Measurements from ENCODE around the gene GATAD2A. TPM values are rescaled to one million over a fixed set of nuclear protein-coding genes. Genes with fewer than 3 reads are reported as not detected.

GATAD2A gene
- total RNA-seq, 1 donor from 2014 or later = 163 TPM

DNA sequence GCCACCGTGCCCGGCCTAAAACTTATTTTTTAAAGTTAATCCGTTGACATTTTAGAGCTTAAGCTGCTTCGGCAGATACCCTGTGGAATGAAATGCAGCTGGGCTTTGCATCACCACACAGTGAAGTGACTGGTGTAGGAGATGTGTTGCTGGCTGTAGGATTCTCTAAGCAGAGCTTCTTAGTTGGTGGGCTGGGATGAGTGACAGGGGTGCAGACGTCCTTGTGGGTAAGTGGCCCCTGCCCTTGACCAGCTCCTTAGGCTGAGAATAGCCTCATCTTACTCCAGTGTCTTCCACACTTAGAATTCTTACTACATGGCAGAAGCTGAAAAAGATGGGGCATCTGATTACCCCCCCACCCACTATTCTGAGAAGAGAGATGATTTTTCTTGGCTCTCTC, 11.6 kb downstream of the GATAD2A start:
- no peak for DNase-seq (ENCODE audit: low read depth)
- Mint-ChIP-seq H3K36me3 (ENCODE audit: low read depth, unreplicated experiment) (peaks cover 6% of the 10 kb centered on the region), H3K9me3 (ENCODE audit: unreplicated experiment) (no peaks in the 10 kb centered on the region), H3K4me3 (ENCODE audit: unreplicated experiment) (no peak overlapping the region), H3K27ac (ENCODE audit: unreplicated experiment) (no peak overlapping the region), H3K27me3 (ENCODE audit: low read depth, unreplicated experiment) (no peaks in the 10 kb centered on the region), H3K4me1 (ENCODE audit: low read depth, unreplicated experiment) (peaks cover 19% of the 10 kb centered on the region)
- H3K4me1 ChIP-seq (ENCODE audit: insufficient read depth, low read length) = peaks cover 7% of the 10 kb centered on the region
- H3K4me2 ChIP-seq (ENCODE audit: low read length) = no peak overlapping the region
- H3K9me3 ChIP-seq (ENCODE audit: insufficient read depth, low read depth, low read length) = no peaks in the 10 kb centered on the region
- H3K27me3 ChIP-seq (ENCODE audit: insufficient read depth, low read length) = no peaks in the 10 kb centered on the region
- no peak overlapping the region for H3K9ac ChIP-seq (ENCODE audit: low read length)
- TF ChIP-seq EZH2 (IDR thresholded peaks at IDR 0.05; ENCODE audit: insufficient read depth, low read length) = no peak
- TF ChIP-seq, protein P1, sequence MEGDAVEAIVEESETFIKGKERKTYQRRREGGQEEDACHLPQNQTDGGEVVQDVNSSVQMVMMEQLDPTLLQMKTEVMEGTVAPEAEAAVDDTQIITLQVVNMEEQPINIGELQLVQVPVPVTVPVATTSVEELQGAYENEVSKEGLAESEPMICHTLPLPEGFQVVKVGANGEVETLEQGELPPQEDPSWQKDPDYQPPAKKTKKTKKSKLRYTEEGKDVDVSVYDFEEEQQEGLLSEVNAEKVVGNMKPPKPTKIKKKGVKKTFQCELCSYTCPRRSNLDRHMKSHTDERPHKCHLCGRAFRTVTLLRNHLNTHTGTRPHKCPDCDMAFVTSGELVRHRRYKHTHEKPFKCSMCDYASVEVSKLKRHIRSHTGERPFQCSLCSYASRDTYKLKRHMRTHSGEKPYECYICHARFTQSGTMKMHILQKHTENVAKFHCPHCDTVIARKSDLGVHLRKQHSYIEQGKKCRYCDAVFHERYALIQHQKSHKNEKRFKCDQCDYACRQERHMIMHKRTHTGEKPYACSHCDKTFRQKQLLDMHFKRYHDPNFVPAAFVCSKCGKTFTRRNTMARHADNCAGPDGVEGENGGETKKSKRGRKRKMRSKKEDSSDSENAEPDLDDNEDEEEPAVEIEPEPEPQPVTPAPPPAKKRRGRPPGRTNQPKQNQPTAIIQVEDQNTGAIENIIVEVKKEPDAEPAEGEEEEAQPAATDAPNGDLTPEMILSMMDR (IDR thresholded peaks at IDR 0.05; ENCODE audit: insufficient read depth, low read depth, low read length) = no peak
- no peak overlapping the region for H3K27ac ChIP-seq (ENCODE audit: low read depth, low read length)
- peaks cover 100% of the 10 kb centered on the region for H3K79me2 ChIP-seq (ENCODE audit: insufficient read depth, low read length)
- no peak overlapping the region for H3K4me3 ChIP-seq (ENCODE audit: insufficient read depth, low read depth, low read length)
- no peak for FAIRE-seq
- H4K20me1 ChIP-seq (ENCODE audit: insufficient read depth, low read length) = peaks cover 94% of the 10 kb centered on the region
- no peak overlapping the region for H2AFZ ChIP-seq (ENCODE audit: low read depth, low read length)
- H3K36me3 ChIP-seq (ENCODE audit: insufficient read depth, low read length) = no peaks in the 10 kb centered on the region

DNA sequence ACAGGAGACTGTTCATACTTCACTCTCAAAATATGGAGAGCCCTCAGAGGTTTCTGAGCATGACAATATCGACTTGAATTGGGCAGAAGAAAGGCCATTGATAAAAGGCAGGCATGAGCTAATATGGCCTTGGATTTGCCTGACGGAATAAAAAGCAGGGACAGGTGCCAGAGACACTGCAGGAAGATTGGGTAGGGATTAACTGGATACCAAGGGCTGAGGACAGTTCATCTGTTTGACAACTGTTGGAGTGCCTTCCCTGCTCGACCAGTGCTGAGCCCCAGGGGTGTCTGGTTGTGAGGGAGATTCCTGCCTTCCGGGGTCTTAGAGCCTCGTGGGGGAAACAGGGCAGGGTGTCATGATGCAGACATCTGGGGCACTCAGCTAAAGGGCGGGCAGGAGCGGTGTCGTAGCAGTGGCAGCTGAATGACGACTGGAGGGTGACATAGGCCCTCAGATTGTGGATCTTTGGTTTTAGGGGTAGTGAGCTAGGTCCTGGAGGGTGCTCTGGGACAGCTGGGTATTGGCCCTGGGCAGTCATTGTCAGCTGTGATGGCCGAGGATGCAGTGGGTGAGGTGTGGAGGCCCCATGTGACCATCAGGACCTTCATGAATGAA, 12.3 kb downstream of the GATAD2A start:
- no peaks in the 10 kb centered on the region for H3K27me3 Mint-ChIP-seq (ENCODE audit: low read depth, unreplicated experiment)
- DNase-seq (ENCODE audit: low read depth) (no peak), FAIRE-seq (no peak)
- no peaks in the 10 kb centered on the region for H3K9me3 Mint-ChIP-seq (ENCODE audit: unreplicated experiment)
- Histone ChIP-seq H3K4me3 (ENCODE audit: insufficient read depth, low read depth, low read length) (no peak overlapping the region), H3K27ac (ENCODE audit: low read depth, low read length) (no peak overlapping the region), H3K79me2 (ENCODE audit: insufficient read depth, low read length) (peaks cover 99% of the 10 kb centered on the region), H4K20me1 (ENCODE audit: insufficient read depth, low read length) (peaks cover 95% of the 10 kb centered on the region), H3K9me3 (ENCODE audit: insufficient read depth, low read depth, low read length) (no peaks in the 10 kb centered on the region), H3K36me3 (ENCODE audit: insufficient read depth, low read length) (no peaks in the 10 kb centered on the region), H3K4me1 (ENCODE audit: insufficient read depth, low read length) (peaks cover 7% of the 10 kb centered on the region), H3K4me2 (ENCODE audit: low read length) (no peak overlapping the region), H2AFZ (ENCODE audit: low read depth, low read length) (no peak overlapping the region), H3K9ac (ENCODE audit: low read length) (no peak overlapping the region), H3K27me3 (ENCODE audit: insufficient read depth, low read length) (no peaks in the 10 kb centered on the region)
- TF ChIP-seq, protein P1 (IDR thresholded peaks at IDR 0.05; ENCODE audit: insufficient read depth, low read depth, low read length) = no peak
- TF ChIP-seq EZH2 (IDR thresholded peaks at IDR 0.05; ENCODE audit: insufficient read depth, low read length) = no peak
- H3K36me3 Mint-ChIP-seq (ENCODE audit: low read depth, unreplicated experiment) = peaks cover 6% of the 10 kb centered on the region
- H3K4me1 Mint-ChIP-seq (ENCODE audit: low read depth, unreplicated experiment) = peaks cover 19% of the 10 kb centered on the region
- H3K27ac Mint-ChIP-seq (ENCODE audit: unreplicated experiment) = no peak overlapping the region
- H3K4me3 Mint-ChIP-seq (ENCODE audit: unreplicated experiment) = no peak overlapping the region

DNA sequence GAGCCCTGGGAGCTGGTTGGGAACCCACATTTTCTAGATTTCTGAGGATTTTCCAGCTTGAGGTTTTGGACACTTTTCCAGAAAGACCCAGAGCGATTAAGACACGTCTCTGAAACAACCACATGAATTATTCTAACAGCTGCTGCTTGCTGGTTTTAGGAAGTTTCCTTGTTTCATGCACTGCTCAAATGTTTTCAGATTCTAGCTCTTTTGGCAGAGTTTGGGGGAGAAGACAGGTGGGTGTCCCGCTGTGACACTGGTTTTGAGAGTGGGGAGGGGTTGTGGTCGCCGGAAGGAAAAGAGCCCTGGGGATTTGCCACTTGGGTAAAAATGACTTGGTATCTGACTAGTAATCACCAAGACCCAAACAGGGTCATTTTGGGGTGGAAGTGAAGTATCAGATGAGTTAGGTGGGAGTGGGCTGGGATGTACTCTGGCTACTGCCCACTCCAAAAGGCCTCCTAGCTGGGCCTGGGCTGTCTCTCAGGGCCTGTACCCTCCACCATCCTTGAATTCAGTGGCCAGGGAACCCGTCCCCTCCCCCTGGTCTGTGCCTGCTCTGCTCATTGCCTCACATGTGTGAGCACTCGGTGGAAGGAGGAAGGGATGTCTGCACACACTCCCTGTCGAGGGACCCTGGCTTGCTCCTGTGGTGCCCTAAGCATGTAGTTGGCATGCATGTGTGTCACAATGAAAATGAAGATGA, 13.2 kb downstream of the GATAD2A start:
- peaks cover 8% of the 10 kb centered on the region for H3K36me3 Mint-ChIP-seq (ENCODE audit: low read depth, unreplicated experiment)
- DNase-seq (ENCODE audit: low read depth) (peak; percentile 33), FAIRE-seq (no peak)
- H3K9ac ChIP-seq (ENCODE audit: low read length) = no peak overlapping the region
- no peak overlapping the region for H3K4me2 ChIP-seq (ENCODE audit: low read length)
- H3K4me3 Mint-ChIP-seq (ENCODE audit: unreplicated experiment) = no peak overlapping the region
- peaks cover 99% of the 10 kb centered on the region for H3K79me2 ChIP-seq (ENCODE audit: insufficient read depth, low read length)
- no peaks in the 10 kb centered on the region for H3K9me3 Mint-ChIP-seq (ENCODE audit: unreplicated experiment)
- H2AFZ ChIP-seq (ENCODE audit: low read depth, low read length) = no peak overlapping the region
- TF ChIP-seq, protein P1 (IDR thresholded peaks at IDR 0.05; ENCODE audit: insufficient read depth, low read depth, low read length) = no peak
- TF ChIP-seq EZH2 (IDR thresholded peaks at IDR 0.05; ENCODE audit: insufficient read depth, low read length) = no peak
- no peaks in the 10 kb centered on the region for H3K27me3 Mint-ChIP-seq (ENCODE audit: low read depth, unreplicated experiment)
- no peak overlapping the region for H3K27ac Mint-ChIP-seq (ENCODE audit: unreplicated experiment)
- peaks cover 94% of the 10 kb centered on the region for H4K20me1 ChIP-seq (ENCODE audit: insufficient read depth, low read length)
- no peaks in the 10 kb centered on the region for H3K36me3 ChIP-seq (ENCODE audit: insufficient read depth, low read length)
- peaks cover 23% of the 10 kb centered on the region for H3K4me1 Mint-ChIP-seq (ENCODE audit: low read depth, unreplicated experiment)
- H3K27ac ChIP-seq (ENCODE audit: low read depth, low read length) = no peak overlapping the region
- peaks cover 14% of the 10 kb centered on the region for H3K4me1 ChIP-seq (ENCODE audit: insufficient read depth, low read length)
- no peaks in the 10 kb centered on the region for H3K9me3 ChIP-seq (ENCODE audit: insufficient read depth, low read depth, low read length)
- no peaks in the 10 kb centered on the region for H3K27me3 ChIP-seq (ENCODE audit: insufficient read depth, low read length)
- no peak overlapping the region for H3K4me3 ChIP-seq (ENCODE audit: insufficient read depth, low read depth, low read length)

Measured in astrocyte (in vitro differentiated cells and primary cell).